ENCODE measurements around the gene STK10.
"Not testable (repeated sequence)": the region's sequence is repeated elsewhere in the genome, so short reads cannot be mapped to it uniquely, and the experiment has no call there.

Gene STK10

DNA sequence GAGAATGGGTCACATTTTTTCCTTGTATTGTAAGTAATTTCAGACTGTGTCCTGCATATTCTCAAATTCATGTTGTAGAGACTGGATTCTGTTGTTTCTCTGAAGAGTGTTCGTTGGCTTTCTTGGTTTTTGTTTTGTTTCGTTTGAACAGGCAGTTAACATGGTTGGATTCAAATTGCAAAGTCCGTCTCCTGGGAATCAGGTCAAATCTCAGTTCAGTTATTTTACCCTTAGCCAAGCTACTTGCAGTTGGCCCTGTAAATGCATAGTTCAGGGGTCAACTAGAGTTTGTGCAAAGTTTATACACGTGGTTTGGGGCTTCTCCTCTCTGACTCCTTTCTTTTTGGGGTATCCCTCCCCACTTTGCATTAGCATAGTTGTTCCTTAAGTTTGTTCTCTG is 159.9 kb downstream of the STK10 start:
- TF ChIP-seq, protein P1, sequence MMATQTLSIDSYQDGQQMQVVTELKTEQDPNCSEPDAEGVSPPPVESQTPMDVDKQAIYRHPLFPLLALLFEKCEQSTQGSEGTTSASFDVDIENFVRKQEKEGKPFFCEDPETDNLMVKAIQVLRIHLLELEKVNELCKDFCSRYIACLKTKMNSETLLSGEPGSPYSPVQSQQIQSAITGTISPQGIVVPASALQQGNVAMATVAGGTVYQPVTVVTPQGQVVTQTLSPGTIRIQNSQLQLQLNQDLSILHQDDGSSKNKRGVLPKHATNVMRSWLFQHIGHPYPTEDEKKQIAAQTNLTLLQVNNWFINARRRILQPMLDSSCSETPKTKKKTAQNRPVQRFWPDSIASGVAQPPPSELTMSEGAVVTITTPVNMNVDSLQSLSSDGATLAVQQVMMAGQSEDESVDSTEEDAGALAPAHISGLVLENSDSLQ (IDR thresholded peaks at IDR 0.05), result no peak
- TF ChIP-seq FOXA1 (IDR thresholded peaks at IDR 0.05) (no peak), ZNF384 (IDR thresholded peaks at IDR 0.05) (no peak), CTBP1 (IDR thresholded peaks at IDR 0.05; ENCODE audit: borderline replicate concordance) (no peak)
- no peak for DNase-seq (ENCODE audit: extremely low spot score)
- CTCF ChIA-PET, result interaction anchor here (0.8 kb wide), 1 partner anchor 21 kb away, joined by 3 read pairs; the partner anchor contains the start of gene FBXW11
- POLR2A ChIA-PET, result interaction anchor here (0.6 to 0.9 kb wide), 3 partner anchors 11 to 107 kb away, joined by 3 to 6 read pairs (median 3); partner anchors contain the start of gene FBXW11

DNA sequence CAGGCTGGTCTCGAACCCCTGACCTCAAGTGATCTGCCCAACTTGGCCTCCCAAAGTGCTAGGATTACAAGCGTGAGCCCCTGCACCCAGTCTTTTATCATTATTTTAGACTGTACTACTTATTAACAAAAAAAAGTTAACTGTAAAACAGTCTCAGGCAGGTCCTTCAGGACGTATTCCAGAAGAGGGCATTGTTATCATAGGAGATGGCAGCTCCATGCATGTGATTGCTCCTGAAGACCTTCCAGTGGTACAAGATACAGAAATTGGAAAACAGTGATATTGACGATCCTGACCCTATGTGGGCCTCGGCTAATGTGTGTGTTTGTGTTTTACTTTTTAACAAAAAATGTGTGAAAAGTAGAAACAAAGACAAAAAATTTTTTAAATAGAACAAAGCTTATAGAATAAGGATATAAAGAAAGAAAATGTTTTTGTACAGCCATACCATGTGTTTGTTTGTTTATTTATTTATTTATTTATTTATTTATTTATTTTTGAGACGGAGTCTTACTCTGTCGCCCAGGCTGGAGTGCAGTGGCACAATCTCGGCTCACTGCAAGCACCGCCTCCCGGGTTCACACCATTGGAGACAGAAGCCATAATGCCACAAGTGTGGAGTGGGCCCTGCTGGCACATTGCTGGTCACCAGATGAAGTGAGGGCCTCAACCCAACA is 167.8 kb downstream of the STK10 start:
- POLR2A ChIA-PET, result interaction anchor here (4.2 kb wide), 1 partner anchor 13 kb away, joined by 18 read pairs; the partner anchor contains the start of gene FBXW11
- CTCF ChIA-PET, result interaction anchor here (1.1 kb wide), 1 partner anchor 112 kb away, joined by 4 read pairs; no protein-coding TSS in a partner anchor
- not testable (repeated sequence) for DNase-seq (ENCODE audit: extremely low spot score)

DNA sequence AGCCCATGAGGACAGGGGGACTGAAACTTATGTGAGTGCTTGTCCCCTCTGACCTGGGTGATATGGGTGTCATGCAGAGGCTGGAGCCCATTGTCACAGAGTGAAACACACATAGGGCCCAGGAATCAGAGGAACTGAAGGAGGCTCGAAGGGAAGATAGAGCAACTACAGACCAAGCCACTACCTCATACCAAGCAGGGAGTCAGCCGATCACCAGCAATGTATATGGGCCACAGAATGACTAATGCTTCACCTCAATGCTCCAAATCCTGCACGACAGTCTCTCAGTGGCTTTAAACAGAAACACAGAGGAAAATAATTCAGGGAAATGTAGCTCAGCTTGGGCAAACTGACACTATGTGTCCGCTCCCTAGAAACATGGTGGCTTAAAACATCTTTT is 172.7 kb downstream of the STK10 start:
- no peak for DNase-seq (ENCODE audit: extremely low spot score)
- POLR2A ChIA-PET, result no interaction called here
- CTCF ChIA-PET, result no interaction called here
- TF ChIP-seq HDGF (IDR thresholded peaks at IDR 0.05; ENCODE audit: borderline replicate concordance), result no peak
- no peak for TF ChIP-seq ZNF384 (IDR thresholded peaks at IDR 0.05)
- no peak for TF ChIP-seq BHLHE40 (IDR thresholded peaks at IDR 0.05; ENCODE audit: borderline replicate concordance)
- no peak for TF ChIP-seq ARNT (IDR thresholded peaks at IDR 0.05)
- TF ChIP-seq FOXM1 (IDR thresholded peaks at IDR 0.05; ENCODE audit: borderline replicate concordance), result no peak
- no peak for TF ChIP-seq LEF1 (IDR thresholded peaks at IDR 0.05; ENCODE audit: borderline replicate concordance)
- TF ChIP-seq FOXA1 (IDR thresholded peaks at IDR 0.05), result no peak
- no peak for TF ChIP-seq FOXK2 (IDR thresholded peaks at IDR 0.05)
- no peak for TF ChIP-seq L3MBTL2 (conservative IDR thresholded peaks at IDR 0.05)
- TF ChIP-seq, protein P1 (IDR thresholded peaks at IDR 0.05), result no peak
- no peak for TF ChIP-seq CTBP1 (IDR thresholded peaks at IDR 0.05; ENCODE audit: borderline replicate concordance)
- TF ChIP-seq SUZ12 (IDR thresholded peaks at IDR 0.05), result no peak

DNA sequence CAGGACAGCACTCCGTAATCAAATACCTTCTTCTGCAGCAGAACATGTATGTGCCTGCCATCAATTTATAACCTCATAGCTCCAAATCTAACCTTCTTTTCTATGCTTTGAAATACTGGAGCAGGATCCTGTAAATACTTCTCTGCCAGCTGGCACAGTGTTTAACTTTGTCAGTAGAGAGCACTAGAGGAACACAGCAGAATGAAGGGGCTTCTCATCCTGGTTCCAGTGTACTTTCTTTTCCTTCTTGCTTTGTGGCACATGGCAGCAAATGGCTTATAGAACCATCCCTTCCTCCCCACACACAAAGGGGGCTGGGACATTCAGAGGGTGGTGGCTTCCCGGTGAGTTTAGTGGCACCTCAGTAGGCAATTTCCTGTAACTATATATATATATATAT is 177.7 kb downstream of the STK10 start:
- POLR2A ChIA-PET, result no interaction called here
- DNase-seq (ENCODE audit: extremely low spot score), result no peak
- CTCF ChIA-PET, result interaction anchor here (0.7 to 2.1 kb wide), 4 partner anchors 25 to 98 kb away, joined by 3 to 12 read pairs (median 5); no protein-coding TSS in a partner anchor
- TF ChIP-seq TARDBP (IDR thresholded peaks at IDR 0.05) (no peak), LEF1 (IDR thresholded peaks at IDR 0.05; ENCODE audit: borderline replicate concordance) (no peak), FOXA1 (IDR thresholded peaks at IDR 0.05) (no peak), NFRKB (IDR thresholded peaks at IDR 0.05) (no peak), SP1 (IDR thresholded peaks at IDR 0.05) (no peak), ELF4 (IDR thresholded peaks at IDR 0.05) (no peak), SUZ12 (IDR thresholded peaks at IDR 0.05) (no peak), ARNT (IDR thresholded peaks at IDR 0.05) (no peak), BHLHE40 (IDR thresholded peaks at IDR 0.05; ENCODE audit: borderline replicate concordance) (no peak), HDGF (IDR thresholded peaks at IDR 0.05; ENCODE audit: borderline replicate concordance) (no peak), FOXM1 (IDR thresholded peaks at IDR 0.05; ENCODE audit: borderline replicate concordance) (no peak), L3MBTL2 (conservative IDR thresholded peaks at IDR 0.05) (no peak), FOXK2 (IDR thresholded peaks at IDR 0.05) (no peak), ZNF384 (IDR thresholded peaks at IDR 0.05) (no peak)
- TF ChIP-seq, protein P1 (IDR thresholded peaks at IDR 0.05), result no peak

DNA sequence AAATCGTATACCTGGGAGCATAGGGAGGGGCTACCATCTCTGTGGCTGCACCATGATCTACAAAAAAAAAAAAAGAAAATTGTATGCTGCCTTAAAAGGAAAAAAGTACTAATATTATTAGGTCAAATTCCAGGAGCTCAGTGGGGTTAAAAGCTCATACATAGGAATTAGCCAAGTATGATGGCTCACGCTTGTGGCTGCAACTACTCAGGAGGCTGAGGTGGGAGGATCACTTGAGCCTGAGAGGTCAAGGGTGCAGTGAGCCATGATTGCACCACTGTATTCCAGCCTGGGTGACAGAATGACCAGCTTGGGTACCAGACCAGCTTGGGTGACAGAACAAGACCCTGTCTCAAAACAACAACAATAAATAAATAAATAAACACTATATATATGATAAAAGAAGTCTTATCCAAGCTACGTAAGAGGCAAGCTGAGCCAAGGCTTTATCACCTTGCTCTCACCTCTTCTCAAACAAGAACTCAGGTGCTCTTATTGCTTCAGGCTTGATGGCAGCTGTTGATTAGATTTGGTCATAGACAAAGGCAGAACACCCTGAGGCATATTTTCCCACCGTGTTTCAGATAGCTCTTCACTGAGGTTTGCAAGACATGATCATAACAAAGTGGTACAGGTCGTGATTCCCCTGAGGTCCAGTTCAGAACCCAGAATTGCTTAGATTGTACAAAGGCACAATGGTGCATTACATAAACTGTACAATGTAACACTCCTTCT is 178.3 kb downstream of the STK10 start:
- CTCF ChIA-PET, result interaction anchor here (0.7 to 2.1 kb wide), 6 partner anchors 25 to 684 kb away, joined by 3 to 12 read pairs (median 6); no protein-coding TSS in a partner anchor
- TF ChIP-seq L3MBTL2 (conservative IDR thresholded peaks at IDR 0.05), result no peak

DNA sequence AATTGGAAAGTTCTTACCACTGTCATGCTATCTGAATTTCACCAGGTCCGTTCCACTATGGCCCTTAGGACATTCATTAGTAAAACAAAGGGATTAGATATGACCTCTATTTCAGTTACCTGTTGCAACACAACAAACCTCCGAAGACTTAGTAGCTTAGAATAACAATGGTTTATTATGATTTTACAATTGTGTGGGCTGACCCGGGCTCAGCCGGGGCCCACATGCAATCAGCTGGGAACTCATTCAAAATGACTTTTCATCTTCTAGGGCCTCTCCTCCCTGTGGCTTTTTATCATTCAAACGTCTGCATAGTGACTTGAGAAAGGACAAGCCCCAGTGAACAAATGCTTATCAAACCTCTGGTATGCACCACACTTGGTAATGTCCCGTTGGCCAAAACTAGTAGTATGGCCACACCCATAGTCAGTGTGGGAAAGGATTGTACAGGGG is 179.3 kb downstream of the STK10 start:
- ChIA-PET CTCF (interaction anchor here (1.7 to 2.1 kb wide), 2 partner anchors 51 to 97 kb away, joined by 7 to 12 read pairs; no protein-coding TSS in a partner anchor), POLR2A (no interaction called here)
- TF ChIP-seq NFRKB (IDR thresholded peaks at IDR 0.05) (no peak), TARDBP (IDR thresholded peaks at IDR 0.05) (no peak), ZNF384 (IDR thresholded peaks at IDR 0.05) (no peak), SP1 (IDR thresholded peaks at IDR 0.05) (no peak), HDGF (IDR thresholded peaks at IDR 0.05; ENCODE audit: borderline replicate concordance) (no peak), BHLHE40 (IDR thresholded peaks at IDR 0.05; ENCODE audit: borderline replicate concordance) (no peak), SUZ12 (IDR thresholded peaks at IDR 0.05) (no peak), ELF4 (IDR thresholded peaks at IDR 0.05) (no peak), CTBP1 (IDR thresholded peaks at IDR 0.05; ENCODE audit: borderline replicate concordance) (no peak), FOXK2 (IDR thresholded peaks at IDR 0.05) (no peak), ARNT (IDR thresholded peaks at IDR 0.05) (no peak), LEF1 (IDR thresholded peaks at IDR 0.05; ENCODE audit: borderline replicate concordance) (no peak)
- DNase-seq (ENCODE audit: extremely low spot score), result no peak

More for the DNA sequence above, 178.3 kb downstream of the STK10 start:
- no peak for DNase-seq (ENCODE audit: extremely low spot score)
- POLR2A ChIA-PET, result no interaction called here
